Hypothalamus (tissue), 51 donors: Measurements from ENCODE around the gene DRGX.

Source experiments
- DNase-seq, 51 donors: peaks; one replicate each; lab custom pipeline; 2025; lab: John Stamatoyannopoulos, UW

The DRGX gene

GRCh38 chr10:49364051-49364450 is 31.8 kb downstream of the DRGX start:
- no peak for DNase-seq

GRCh38 chr10:49363309-49364031 is 32.4 kb downstream of the DRGX start:
- no peak for DNase-seq

GRCh38 chr10:49362596-49363260 is 33.2 kb downstream of the DRGX start:
- peak in 1 of 51 donors; percentile 2 for DNase-seq

- no peak for DNase-seq
Measured at GRCh38 chr10:49361735-49362568, 33.9 kb downstream of the DRGX start.

GRCh38 chr10:49361178-49361554 is 34.7 kb downstream of the DRGX start:
- DNase-seq, result no peak

GRCh38 chr10:49360271-49361177 is 35.4 kb downstream of the DRGX start:
- no peak for DNase-seq

GRCh38 chr10:49359349-49360270 is 36.3 kb downstream of the DRGX start:
- no peak for DNase-seq

GRCh38 chr10:49357910-49358309 is 38.0 kb downstream of the DRGX start:
- DNase-seq, result no peak

GRCh38 chr10:49356944-49357343 is 38.9 kb downstream of the DRGX start:
- DNase-seq, result no peak

GRCh38 chr10:49356181-49356580 is 39.7 kb downstream of the DRGX start:
- DNase-seq, result no peak

GRCh38 chr10:49355221-49355620 is 40.7 kb downstream of the DRGX start:
- no peak for DNase-seq

- no peak for DNase-seq
Measured at GRCh38 chr10:49354593-49354992, 41.3 kb downstream of the DRGX start.

GRCh38 chr10:49353895-49354566 is 41.9 kb downstream of the DRGX start:
- no peak for DNase-seq

GRCh38 chr10:49353026-49353894 is 42.6 kb downstream of the DRGX start:
- DNase-seq, result no peak

- DNase-seq, result no peak
Measured at GRCh38 chr10:49352323-49352722, 43.6 kb downstream of the DRGX start.

GRCh38 chr10:49351669-49352068 is 44.2 kb downstream of the DRGX start:
- DNase-seq, result no peak

GRCh38 chr10:49350846-49351532 is 44.9 kb downstream of the DRGX start:
- no peak for DNase-seq
